ENCODE measurements around the gene FUOM.

Gene FUOM

GRCh38 chr10:133357285-133358161 is at the start of gene FUOM:
FUOM (minus strand) TSS chr10:133358019; CDS start chr10:133358007, 12 bp downstream.
- no peak for DNase-seq (ENCODE audit: low read depth, low spot score)

GRCh38 chr10:133405844-133406527 is 48.2 kb upstream of the FUOM start:
- no peak for DNase-seq (ENCODE audit: low read depth, low spot score)

DNA sequence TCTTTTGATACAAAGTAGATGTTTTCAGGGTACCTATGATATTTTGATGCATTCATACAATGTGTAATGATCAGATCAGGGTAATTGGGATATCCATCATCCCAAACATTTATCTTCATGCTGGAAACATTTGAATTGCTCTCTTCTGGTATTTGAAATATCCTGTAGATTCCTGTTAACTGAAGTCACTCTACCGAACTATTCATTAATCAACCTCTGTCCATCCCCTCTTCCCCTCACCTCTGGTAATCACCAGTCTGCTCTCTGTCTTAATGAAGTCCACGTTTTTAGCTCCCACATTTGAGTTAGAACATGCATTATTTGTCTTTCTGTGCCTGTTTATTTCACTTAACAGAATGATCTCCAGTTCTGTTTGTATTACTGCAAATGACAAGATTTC is 47.5 kb upstream of the FUOM start:
- no peak for DNase-seq (ENCODE audit: low read depth, low spot score)

GRCh38 chr10:133403784-133404183 is 46.0 kb upstream of the FUOM start:
- no peak for DNase-seq (ENCODE audit: low read depth, low spot score)

- no peak for DNase-seq (ENCODE audit: low read depth, low spot score)
Measured at GRCh38 chr10:133403359-133403758, 45.5 kb upstream of the FUOM start.

DNA sequence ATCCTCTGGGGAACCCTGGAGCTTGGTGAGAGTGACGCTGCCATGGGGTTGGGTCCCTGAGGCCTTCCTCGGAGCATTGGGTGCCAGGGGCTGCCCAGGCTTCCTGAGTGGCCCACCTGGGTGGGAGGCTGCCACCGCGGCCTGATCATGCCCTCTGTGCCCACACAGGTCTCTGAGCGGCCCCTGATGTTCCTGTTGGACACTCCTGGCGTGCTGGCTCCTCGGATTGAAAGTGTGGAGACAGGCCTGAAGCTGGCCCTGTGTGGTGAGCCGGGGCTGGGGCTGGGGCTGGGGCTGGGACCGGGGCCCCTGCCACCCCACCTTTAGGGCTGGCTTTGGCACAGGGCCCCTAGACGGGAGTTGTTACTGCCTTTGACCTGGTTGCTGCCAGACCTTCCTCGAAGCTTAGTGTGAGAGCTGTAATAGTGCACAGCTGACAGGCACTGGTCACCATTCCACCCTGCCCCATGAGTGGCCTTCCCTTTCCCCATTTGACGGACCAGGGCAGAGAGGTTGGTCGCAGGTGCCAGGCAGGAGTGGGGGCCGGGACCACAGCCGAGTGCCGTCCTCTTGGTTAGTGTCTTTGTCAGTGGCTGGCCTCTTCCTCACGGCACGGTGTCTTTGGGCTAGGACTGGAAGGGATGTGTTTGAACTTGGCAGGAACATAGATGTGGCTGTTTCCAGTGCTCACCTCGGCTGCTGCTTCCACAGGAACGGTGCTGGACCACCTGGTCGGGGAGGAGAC is 44.3 kb upstream of the FUOM start:
- DNase-seq (ENCODE audit: low read depth, low spot score), result no peak

- no peak for DNase-seq (ENCODE audit: low read depth, low spot score)
Measured at GRCh38 chr10:133401500-133401899, 43.7 kb upstream of the FUOM start.

- no peak for DNase-seq (ENCODE audit: low read depth, low spot score)
Measured at GRCh38 chr10:133400624-133401424, 43.0 kb upstream of the FUOM start.

DNA sequence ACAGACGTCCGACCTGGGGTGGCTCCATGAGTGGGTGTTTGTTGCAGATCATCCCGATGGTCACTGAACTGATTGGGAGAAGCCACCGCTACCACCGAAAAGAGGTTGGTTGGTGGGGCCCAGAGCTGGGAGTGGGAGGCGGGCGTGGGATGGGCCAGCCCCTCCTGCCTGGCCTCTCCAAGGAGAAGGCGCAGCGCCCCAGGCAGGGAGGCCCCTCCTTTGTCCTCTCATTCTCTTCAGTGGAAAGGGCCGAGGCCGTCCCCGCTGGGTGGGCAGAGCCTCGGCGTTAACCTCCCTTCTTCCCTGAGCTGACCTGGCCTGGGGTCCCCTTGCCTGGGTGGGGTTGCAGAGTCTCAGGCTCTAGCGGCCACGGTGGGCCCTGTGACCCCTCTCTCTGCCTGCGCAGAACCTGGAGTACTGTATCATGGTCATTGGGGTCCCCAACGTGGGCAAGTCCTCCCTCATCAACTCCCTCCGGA is 41.3 kb upstream of the FUOM start:
- DNase-seq (ENCODE audit: low read depth, low spot score), result no peak

- no peak for DNase-seq (ENCODE audit: low read depth, low spot score)
Measured at GRCh38 chr10:133397938-133398337, 40.1 kb upstream of the FUOM start.

- DNase-seq (ENCODE audit: low read depth, low spot score), result no peak
Measured at GRCh38 chr10:133396035-133396624, 38.3 kb upstream of the FUOM start.

DNA sequence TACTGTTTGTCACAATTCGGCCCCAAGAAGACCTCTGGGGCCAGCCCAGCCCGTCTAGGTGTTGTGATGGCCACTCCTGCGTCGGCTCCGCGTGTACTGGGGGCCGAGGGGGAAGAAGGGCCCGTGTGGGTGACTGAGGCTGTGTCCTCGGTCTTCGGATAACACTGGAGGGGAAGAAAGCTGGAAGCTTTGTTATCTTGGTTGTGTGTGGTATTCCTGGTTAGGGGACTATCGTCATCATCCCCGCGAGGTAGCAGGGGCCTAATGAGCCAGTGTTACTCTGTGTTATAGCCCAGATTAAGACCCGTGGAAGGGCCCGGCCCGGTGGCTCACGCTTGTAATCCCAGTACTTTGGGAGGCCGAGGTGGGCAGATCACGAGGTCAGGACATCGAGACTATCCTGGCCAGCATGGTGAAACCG is 37.0 kb upstream of the FUOM start:
- DNase-seq (ENCODE audit: low read depth, low spot score), result no peak

GRCh38 chr10:133394064-133394663 is 36.3 kb upstream of the FUOM start, which contains the start of gene MTG1:
MTG1 (plus strand) TSS chr10:133394157; CDS start chr10:133394221, 64 bp downstream.
- DNase-seq (ENCODE audit: low read depth, low spot score), result peak; percentile 73

GRCh38 chr10:133393401-133394063 is 35.7 kb upstream of the FUOM start:
- no peak for DNase-seq (ENCODE audit: low read depth, low spot score)

DNA sequence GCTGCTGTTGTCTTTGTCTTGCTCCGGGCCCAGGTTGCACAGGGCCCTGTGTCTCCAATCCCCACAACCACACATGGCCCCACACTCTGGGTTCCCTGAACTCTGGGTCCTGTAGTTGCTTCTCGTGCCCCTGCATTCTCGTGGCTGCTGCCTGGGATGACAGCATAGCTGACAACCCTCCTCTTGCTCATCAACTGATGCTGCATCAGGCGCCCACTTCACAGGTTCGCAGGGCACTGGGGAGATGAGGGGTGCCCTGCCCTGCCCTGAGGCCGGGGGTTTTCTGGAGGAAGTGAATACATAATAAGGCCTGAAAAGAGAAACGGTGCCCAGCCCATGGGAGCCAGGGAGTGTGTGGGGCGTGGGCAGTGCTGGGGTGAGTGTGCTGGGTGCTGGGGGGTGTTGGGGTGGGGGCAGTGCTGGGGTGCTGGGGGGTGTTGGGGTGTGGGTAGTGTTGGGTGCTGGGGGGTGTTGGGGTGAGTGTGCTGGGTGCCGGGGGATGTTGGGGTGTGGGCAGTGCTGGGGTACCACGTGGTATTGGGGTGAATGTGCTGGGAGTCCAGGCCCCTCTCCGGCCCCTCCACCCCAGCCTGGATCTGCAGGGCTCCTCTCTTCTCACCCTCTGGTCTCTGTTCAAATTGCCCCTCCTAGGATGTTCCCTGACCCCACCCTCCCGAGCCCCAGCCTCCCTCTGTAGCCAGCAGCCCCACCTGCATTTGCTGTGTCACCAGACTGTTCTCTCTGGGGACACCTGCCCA is 34.1 kb upstream of the FUOM start:
- no peak for DNase-seq (ENCODE audit: low read depth, low spot score)

DNA sequence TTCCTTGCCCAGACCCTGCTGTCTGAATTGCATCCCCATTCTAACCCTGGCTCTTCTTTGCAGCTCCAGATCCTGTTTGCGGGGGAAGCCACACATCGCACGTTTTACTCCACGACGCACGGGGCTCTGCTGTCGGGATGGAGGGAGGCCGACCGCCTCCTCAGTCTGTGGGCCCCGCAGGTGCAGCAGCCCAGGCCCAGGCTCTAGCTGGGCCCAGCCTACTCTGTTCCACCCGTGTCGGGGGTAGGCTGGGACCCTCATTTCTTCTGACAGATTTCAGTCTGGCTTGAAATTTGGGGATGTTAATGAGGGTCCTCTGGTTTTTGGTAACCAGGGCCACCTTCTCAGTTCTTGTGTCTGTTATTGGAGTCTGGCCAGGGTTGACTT is 33.4 kb upstream of the FUOM start:
- DNase-seq (ENCODE audit: low read depth, low spot score), result no peak

DNA sequence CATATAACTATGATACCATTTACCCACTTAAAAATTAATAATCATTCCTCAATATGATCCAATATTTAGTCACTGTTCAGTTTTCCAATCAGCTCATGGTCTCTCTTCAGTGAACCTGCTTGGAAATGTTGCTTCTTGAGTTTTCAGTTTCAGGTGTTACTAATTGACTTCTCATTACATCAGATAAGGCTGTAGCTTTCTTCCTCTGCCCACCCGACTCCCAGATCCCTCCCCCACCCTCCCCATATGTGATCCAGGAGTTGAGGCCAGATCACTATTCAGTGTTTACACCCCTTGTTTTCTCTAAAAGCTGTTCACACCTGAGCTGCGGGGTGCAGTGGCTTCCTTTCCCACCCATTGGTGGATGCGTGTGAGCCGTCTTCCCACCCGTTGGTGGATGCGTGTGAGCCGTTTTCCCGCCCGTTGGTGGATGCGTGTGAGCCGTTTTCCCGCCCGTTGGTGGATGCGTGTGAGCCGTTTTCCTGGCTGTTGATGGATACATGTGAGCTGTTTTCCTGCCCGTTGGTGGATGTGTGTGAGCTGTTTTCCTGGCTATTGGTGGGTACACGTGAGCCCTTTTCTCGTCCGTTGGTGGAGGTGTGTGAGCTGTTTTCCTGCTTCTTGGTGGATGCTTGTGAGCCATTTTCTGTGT is 32.9 kb upstream of the FUOM start:
- no peak for DNase-seq (ENCODE audit: low read depth, low spot score)

DNA sequence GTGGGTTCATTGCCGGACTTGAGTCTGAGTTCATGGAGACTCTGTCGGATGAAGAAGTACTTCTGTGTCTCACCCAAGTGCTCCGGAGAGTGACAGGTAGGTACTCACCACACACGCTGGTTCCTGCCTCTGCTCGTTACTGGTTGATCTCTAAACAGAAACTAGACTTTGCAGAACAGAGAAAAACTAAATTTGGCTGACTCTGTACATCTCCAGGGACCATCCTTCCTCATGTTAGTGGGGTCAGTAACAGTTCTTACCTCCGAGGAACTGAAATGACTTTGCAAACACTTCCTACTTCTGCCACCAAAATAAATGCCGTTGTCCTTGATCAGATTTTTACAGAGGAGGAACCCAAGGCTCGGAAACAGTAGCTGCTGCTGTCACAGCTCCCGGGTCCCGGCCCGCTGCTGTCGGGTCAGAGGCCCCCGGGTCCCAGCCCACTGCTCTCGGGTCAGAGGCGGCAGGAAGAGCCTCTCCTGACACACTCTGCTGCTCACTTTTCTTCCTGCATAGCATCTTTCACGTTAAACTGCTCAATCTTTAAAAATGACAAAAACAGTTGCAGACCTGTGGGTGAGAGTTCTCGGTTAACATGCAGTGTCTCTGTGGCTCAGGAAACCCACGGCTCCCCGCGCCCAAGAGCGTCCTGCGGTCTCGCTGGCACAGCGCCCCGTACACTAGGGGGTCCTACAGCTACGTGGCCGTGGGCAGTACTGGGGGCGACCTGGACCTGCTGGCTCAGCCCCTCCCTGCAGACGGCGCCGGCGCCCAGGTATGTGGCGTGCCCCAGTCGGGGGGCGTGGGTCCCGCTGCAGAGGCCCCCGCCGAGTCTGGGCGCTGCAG is 31.4 kb upstream of the FUOM start:
- no peak for DNase-seq (ENCODE audit: low read depth, low spot score)

Data from smooth muscle cell of the brain vasculature (primary cell).